KOPT-K1 (cell line): ENCODE data around the gene CDH13.
"Not testable (repeated sequence)": the region's sequence is repeated elsewhere in the genome, so short reads cannot be mapped to it uniquely, and the experiment has no call there.

Source experiments
- H3K27ac ChIP-seq: fragments of 200-600 bp; sonication (generic); 2 replicates; pipeline ENCODE4 v1.5.1; 2016; ENCODE audit warnings: antibody characterized with exemption, mild to moderate bottlenecking, low read depth, low read length; ENCODE audit not compliant: poor library complexity, severe bottlenecking
- H3K36me3 ChIP-seq: fragments of 200-600 bp; sonication (generic); 2 replicates; pipeline ENCODE4 v1.5.1; 2017; ENCODE audit warnings: antibody characterized with exemption, mild to moderate bottlenecking, low read length, moderate library complexity; ENCODE audit not compliant: insufficient read depth
- H3K9me3 ChIP-seq: fragments of 200-600 bp; sonication (generic); 2 replicates; pipeline ENCODE4 v1.5.1; 2017; ENCODE audit warnings: antibody characterized with exemption, low read length, mild to moderate bottlenecking; ENCODE audit not compliant: insufficient read depth, poor library complexity, severe bottlenecking

Gene CDH13

GRCh38 chr16:82926500-82926899, 299.7 kb downstream of the CDH13 start:
- Histone ChIP-seq H3K27ac (no peak overlapping the region), H3K9me3 (peaks cover 15% of the 10 kb centered on the region), H3K36me3 (no peaks in the 10 kb centered on the region)

DNA sequence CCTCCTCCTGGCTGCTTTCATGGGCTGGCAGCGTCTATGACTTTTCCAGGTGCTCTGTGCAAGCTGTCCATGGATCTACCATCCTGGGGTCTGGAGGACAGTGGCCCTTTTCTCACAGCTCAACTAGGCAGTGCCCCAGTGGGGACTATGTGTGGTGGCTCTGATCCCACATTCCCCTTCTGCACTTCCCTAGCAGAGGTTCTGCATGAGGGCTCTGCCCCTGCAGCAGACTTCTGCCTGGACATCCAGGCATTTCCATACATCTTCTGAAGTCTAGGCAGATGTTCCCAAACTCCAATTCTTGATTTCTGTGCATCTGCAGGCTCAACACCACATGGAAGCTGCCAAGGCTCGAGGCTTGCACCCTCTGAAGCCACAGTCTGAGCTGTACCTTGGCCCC, 307.2 kb downstream of the CDH13 start:
- peaks cover 23% of the 10 kb centered on the region for H3K9me3 ChIP-seq
- H3K27ac ChIP-seq, H3K36me3 ChIP-seq: not testable (repeated sequence)

DNA sequence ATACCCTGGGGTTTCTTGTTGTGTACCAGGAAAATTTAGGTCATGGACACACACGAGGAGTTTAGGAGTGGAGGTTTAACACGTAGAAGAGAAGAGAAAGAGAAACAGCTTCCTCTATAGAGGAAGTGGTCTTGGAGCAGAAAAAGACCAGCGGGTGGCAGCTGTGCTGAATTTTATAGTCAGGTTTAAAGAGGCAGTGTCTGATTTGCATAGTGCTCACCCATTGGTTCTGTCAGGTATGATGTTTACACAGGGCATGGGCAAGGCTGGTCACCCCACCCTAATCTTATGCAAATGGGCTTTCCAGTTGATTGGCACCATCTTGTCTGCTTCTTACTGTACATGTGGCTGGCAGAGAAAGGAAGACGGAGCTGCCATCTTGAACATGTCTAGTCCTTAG, 309.0 kb downstream of the CDH13 start:
- no peak overlapping the region for H3K27ac ChIP-seq
- no peaks in the 10 kb centered on the region for H3K36me3 ChIP-seq
- peaks cover 23% of the 10 kb centered on the region for H3K9me3 ChIP-seq

DNA sequence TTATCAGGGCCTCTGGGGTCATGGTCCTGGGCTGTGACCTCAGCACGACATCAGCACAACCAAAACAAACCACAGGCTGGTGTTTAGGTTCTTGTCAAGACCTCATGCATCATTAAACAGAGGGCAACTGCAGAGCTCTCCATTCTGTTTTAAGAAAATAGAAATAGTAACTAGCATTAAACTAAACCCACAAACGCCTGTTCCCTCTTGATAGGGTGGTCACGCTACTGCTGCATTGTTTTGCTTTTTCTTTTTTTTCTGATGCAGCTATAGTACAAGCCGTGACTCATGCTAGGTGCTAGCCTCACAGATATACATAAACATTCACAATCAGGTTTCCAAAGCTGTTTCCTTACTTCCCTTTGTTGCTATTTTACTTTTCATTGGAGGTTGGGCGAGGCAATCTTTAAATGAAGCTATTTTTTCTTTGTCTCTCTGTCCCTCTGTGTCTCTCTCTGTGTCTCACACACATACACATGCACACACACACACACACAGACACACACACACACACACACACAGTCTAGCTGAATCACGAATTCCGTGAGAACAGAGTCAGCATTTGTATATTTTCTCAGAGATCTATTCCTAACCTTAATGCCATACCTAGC, 310.3 kb downstream of the CDH13 start:
- Histone ChIP-seq H3K36me3 (no peaks in the 10 kb centered on the region), H3K9me3 (peaks cover 23% of the 10 kb centered on the region), H3K27ac (no peak overlapping the region)

DNA sequence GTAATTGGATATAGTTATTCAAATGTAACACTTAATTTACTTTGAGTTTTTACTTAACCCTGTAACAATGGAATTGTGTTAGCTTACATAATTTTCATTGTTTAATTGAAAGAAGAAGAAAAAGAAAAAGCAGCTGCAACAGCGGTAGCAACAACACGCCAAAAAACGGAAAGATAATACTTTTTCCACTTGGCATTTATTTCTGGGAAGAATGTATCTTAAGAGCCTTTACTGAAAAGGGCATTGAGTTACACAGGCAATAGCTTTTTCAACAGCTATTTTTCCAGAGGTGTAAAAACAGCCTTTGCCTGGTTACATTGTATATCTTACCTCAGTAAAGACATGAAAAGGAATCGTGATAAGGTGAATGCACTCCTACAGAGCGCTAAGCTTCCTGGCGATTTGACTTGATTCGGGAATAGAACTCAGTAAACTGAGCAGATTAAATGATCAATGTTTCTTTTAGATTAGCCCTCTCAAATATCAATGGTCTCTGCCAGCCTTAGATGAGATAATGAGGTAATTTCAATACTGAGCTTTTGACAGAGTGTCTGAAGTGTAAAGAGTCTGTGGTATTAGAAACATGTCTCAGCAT, 311.3 kb downstream of the CDH13 start:
- H3K9me3 ChIP-seq, result peaks cover 23% of the 10 kb centered on the region
- H3K36me3 ChIP-seq, result no peaks in the 10 kb centered on the region
- H3K27ac ChIP-seq, result no peak overlapping the region

DNA sequence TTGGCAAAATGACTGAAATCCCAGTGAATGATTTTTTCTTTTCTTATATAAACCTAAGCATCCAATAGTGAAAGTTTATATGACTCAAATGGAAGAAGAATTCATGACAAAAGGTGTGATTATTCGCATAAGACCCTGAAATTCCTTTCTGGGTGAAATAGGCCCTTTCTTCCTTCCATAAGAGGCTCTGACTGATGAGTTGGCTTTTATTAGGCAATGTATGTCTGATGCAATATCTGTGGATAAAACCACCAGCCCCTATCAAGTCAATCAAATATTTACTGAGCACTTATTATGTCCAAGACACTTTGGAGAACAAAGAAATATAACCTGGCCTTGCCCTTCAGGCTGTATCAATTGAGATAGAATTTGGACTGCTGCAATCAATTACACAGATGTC, 316.6 kb downstream of the CDH13 start:
- Histone ChIP-seq H3K36me3 (no peaks in the 10 kb centered on the region), H3K27ac (no peak overlapping the region), H3K9me3 (no peaks in the 10 kb centered on the region)

GRCh38 chr16:82945420-82946101, 318.8 kb downstream of the CDH13 start:
- Histone ChIP-seq H3K9me3 (no peaks in the 10 kb centered on the region), H3K36me3 (no peaks in the 10 kb centered on the region), H3K27ac (no peak overlapping the region)

GRCh38 chr16:82947698-82948097, 320.9 kb downstream of the CDH13 start:
- Histone ChIP-seq H3K9me3 (no peaks in the 10 kb centered on the region), H3K36me3 (no peaks in the 10 kb centered on the region), H3K27ac (no peak overlapping the region)

DNA sequence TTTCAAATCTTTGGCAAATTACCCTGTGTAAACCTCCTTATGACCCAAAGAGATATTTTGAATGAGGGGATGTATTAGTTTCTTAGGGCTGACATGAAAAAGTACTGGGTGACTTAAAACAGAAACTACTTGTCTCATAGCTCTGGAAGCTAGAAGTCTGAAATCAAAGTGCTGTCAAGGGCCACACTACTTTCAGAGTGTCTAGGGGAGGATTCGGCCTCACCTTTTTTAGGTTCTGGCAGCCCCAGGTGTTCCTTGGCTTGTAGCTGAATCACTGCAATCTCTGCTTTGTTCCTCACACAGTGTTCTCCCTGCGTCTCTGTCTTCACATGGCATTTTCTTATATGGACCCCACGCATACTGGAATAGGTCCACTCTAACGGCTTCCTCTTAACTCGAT, 322.2 kb downstream of the CDH13 start:
- Histone ChIP-seq H3K9me3 (no peaks in the 10 kb centered on the region), H3K36me3 (no peaks in the 10 kb centered on the region), H3K27ac (no peak overlapping the region)

DNA sequence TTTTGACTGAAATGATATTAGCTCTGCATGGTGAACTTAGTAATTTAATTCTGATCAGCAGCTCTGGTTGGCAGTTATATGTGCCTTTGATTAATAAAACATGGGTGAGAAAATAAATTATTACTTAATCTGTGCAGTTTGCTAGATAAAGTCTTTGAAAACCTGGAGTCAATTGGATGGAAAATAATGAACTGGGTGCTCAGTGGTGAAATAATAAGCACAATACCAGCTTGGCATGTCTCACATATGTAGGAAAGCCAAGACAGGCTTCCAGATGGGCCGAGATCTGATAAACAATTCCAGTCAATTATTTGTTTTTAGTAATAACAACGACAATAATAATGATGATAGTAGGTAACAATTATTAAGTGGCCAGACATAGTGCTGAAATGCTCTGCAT, 326.7 kb downstream of the CDH13 start:
- Histone ChIP-seq H3K27ac (no peak overlapping the region), H3K36me3 (no peaks in the 10 kb centered on the region), H3K9me3 (no peaks in the 10 kb centered on the region)

DNA sequence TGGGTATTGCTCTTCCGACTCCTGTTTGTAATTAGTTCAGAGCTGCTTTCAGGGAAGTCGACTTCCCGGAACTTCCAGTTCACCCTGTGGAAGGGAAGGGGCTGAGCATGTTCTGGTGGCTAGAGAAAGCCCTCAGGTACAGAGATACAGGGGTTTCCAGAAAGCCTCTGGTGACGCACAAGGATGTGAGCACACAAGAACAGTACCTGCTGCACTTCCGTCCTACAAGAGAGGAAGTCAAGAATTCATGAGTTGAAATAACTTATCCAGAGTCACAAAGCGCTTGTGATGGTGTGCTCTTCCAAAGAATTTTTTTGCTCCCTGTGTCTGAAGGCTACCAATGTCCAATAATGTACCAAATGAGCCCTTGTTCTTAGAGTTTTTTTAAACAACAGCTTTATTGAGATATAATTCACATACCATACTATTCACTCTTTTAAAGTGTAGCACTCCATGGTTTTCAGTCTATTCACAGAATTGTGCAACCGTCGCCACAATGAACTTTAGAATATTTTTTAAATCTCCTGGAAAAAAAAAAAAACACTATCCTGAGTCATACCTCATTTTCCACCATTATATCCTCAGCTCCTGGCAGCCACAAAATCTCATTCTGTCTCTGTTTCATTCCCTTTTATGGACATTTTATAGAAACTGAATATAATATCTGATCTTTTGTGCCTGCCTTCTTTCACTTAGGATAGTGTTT, 327.6 kb downstream of the CDH13 start:
- H3K36me3 ChIP-seq, result no peaks in the 10 kb centered on the region
- H3K9me3 ChIP-seq, result no peaks in the 10 kb centered on the region
- H3K27ac ChIP-seq, result no peak overlapping the region

GRCh38 chr16:82955741-82956348, 329.1 kb downstream of the CDH13 start:
- Histone ChIP-seq H3K27ac (no peak overlapping the region), H3K36me3 (no peaks in the 10 kb centered on the region), H3K9me3 (no peaks in the 10 kb centered on the region)

DNA sequence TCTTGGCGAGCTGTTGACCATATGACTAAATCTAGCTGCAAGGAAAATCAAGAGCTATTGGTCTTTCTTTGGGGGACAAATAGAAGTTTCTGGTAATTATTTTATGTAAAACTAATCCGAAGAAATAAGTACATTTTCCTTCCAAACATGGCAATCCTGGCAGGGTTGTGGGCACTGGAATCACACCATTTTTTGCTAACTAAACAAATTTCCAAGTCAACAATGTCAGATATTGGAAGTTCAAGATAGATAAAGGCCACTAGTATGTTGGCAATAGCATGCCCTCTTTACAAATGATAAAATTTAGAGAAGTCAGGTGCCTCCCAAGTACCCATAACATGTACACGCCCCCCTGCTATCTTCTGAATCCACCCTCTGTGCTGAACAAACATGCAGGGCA, 330.4 kb downstream of the CDH13 start:
- no peaks in the 10 kb centered on the region for H3K36me3 ChIP-seq
- no peaks in the 10 kb centered on the region for H3K9me3 ChIP-seq
- no peak overlapping the region for H3K27ac ChIP-seq

- Histone ChIP-seq H3K36me3 (no peaks in the 10 kb centered on the region), H3K27ac (no peak overlapping the region), H3K9me3 (no peaks in the 10 kb centered on the region)
Observed at GRCh38 chr16:82960918-82961317, 334.1 kb downstream of the CDH13 start.

- Histone ChIP-seq H3K9me3 (no peaks in the 10 kb centered on the region), H3K27ac (no peak overlapping the region), H3K36me3 (no peaks in the 10 kb centered on the region)
Observed at GRCh38 chr16:82963653-82964052, 336.9 kb downstream of the CDH13 start.
